COLO829 (cell line): ENCODE data around the gene DAPK2.

Experiments
- DNase-seq: peaks from one replicate; pipeline ENCODE4 v3.0.0; 2012; ENCODE audit warnings: low spot score

DAPK2 gene

GRCh38 chr15:63861946-63862517 lies 184.3 kb downstream of the DAPK2 start:
- no peak for DNase-seq

- no peak for DNase-seq
These were observed 185.7 kb downstream of the DAPK2 start for GRCh38 chr15:63860555-63860954.

- no peak for DNase-seq
These were observed 186.1 kb downstream of the DAPK2 start for GRCh38 chr15:63860155-63860554.

DNA sequence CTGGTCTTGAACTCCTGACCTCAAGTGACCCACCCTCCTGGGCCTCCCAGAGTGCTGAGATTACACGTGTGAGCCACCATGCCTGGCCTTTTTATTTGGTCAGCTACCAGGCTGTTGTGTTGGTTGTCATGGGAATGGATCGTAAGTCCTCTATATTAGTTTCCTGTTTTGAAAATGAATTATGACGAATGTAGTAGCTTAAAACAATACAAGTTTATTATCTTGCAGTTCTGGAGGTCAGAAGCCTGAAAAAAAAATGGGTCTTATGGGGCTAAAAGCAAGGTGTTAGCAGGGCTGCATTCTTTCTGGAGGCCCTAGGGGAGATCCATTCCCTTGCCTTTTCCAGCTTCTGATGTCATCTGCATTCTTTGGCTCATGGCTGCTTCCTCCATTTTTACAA lies 187.4 kb downstream of the DAPK2 start:
- no peak for DNase-seq

DNA sequence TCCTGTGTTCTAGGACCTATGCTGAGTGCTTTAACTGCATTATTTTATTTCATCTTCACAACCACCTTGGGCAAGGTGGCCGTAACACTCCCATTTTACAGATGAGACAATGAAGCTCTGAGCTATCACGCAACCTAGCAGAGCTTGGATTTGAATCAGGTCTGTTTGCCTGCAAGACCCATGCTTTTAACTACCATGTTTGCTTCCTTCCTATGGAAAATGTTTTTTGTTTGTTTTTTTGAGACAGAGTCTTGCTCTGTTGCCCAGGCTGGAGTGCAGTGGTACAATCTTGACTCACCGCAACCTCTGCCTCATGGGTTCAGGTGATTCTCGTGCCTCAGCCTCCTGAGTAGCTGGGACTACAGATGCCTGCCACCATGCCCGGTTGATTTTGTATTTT lies 187.8 kb downstream of the DAPK2 start:
- no peak for DNase-seq

DNA sequence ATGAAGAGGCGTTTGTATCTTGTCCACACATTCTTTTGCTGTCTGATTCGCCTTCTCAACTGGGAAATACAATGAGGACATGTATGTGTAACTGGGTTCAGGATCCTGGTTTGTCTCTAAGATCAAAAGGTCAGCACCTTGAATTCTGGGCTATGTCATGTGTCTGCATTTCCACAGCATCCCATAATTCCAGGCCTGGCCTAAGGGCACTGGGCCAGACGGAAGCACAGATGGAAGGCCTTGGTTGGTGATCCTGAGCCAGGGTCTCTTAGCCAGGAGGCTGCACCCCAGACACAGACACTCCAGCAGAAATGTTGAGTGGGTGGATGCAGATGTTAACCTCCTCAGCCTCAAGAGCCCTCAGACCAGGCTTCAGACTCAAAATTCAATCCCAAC lies 188.8 kb downstream of the DAPK2 start:
- DNase-seq: no peak
